Mesodermal cell (in vitro differentiated cells): ENCODE data around the gene RNF20.

ENCODE experiments used
- H3K27ac ChIP-seq: 2 replicates; pipeline ENCODE4 v1.7.0; 2013; ENCODE audit warnings: mild to moderate bottlenecking, low read depth, low read length, moderate library complexity; ENCODE audit not compliant: severe bottlenecking
- H3K36me3 ChIP-seq: 2 replicates; pipeline ENCODE4 v1.7.1; 2013; ENCODE audit warnings: mild to moderate bottlenecking, low read length, moderate library complexity; ENCODE audit not compliant: control insufficient read depth, insufficient read depth
- H3K4me1 ChIP-seq: one replicate; pipeline ENCODE4 v1.7.1; 2013; ENCODE audit warnings: mild to moderate bottlenecking, low read length; ENCODE audit not compliant: insufficient read depth, control insufficient read depth, poor library complexity, severe bottlenecking
- H3K4me3 ChIP-seq: 2 replicates; pipeline ENCODE4 v1.7.0; 2013; ENCODE audit warnings: low read length, control low read depth, mild to moderate bottlenecking; ENCODE audit not compliant: insufficient read depth, poor library complexity, severe bottlenecking; ENCODE audit errors: extremely low read depth
- H3K9me3 ChIP-seq: 2 replicates; pipeline ENCODE4 v1.7.1; 2013; ENCODE audit warnings: mild to moderate bottlenecking, low read length, moderate library complexity; ENCODE audit not compliant: control insufficient read depth
- WGBS, 2 experiments: methylation state at CpG; one replicate each; pipeline ENCODE4 v1.1.5; 2013; ENCODE audit warnings: missing lambda C conversion rate in 2 of 2; ENCODE audit not compliant: insufficient coverage in 2 of 2; 5-methylcytosine and 5-hydroxymethylcytosine counted together

The RNF20 gene

DNA sequence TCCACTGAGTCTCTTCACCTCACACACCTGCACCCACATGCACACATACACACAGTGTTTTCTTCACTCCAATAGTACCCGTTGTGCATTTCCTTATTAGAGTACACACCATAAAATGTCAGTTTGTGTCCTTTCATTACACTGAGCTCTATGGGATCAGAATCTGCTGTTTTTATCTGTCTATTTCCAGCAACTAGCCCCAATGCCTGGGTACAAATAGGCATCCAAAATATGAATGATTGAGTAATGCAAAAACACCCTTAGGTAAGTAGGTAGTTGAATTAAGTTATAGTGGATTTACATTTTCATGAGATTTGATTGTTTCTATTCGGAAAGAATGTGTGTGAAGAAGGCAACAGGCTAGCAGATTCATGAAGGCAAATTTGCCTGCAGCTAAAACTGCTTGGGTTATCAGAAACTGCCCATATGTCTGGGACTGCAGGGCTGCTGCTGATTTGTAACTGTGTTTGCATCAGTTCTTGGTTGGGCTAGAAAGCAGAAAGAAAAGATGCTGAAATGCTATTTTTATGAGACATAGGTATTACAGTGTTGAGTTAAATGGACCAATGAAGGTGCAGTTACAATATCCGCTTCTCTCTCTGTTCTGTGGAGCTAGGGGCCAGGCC is 34.2 kb downstream of the RNF20 start:
- Histone ChIP-seq H3K4me1 (no peaks in the 10 kb centered on the region), H3K4me3 (no peak overlapping the region), H3K27ac (no peak overlapping the region), H3K36me3 (peaks cover 23% of the 10 kb centered on the region), H3K9me3 (no peaks in the 10 kb centered on the region)
- 72 to 100% methylated on average over 2 to 3 of the region's 3 CpGs for WGBS, 2 experiments

DNA sequence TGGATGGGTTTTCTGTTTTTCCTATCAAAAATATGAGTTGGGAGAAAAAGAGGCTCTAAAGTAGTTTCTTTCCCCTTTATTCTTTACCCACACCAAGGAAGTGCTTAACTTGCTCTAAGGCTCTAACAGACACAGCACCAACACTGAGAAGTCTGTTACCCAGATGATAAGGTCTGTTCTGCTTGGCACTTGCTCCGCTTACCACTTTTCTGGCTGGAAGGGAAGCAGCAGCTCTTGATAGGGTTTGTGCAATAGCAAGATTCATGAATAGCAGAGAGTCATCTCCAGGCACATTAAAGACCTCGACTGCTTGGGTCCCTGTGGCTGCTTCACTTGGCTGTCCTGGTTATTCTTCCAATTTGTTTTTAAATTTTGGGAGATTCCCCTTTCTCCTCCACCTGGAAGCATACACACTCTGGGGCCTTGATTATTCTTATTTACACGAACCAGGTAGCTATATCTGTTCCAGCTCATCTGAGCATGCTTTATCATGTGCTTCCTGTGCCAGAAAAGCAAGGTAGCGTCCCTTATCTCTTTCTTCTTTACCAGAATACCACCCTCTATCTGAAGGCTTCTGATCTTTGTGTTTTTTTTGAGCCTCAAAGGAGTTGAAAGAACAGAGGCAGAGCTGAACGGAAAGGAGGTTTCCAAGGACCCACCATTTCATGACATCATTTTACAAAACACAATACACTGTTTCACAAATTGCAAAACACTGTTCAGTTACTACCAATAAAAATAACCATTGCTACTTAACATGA is 36.3 kb downstream of the RNF20 start:
- no peak overlapping the region for H3K27ac ChIP-seq
- no peak overlapping the region for H3K4me3 ChIP-seq
- 93 to 97% methylated on average over 3 of the region's 5 CpGs for WGBS, 2 experiments
- H3K4me1 ChIP-seq = no peaks in the 10 kb centered on the region
- H3K9me3 ChIP-seq = no peaks in the 10 kb centered on the region
- peaks cover 17% of the 10 kb centered on the region for H3K36me3 ChIP-seq

DNA sequence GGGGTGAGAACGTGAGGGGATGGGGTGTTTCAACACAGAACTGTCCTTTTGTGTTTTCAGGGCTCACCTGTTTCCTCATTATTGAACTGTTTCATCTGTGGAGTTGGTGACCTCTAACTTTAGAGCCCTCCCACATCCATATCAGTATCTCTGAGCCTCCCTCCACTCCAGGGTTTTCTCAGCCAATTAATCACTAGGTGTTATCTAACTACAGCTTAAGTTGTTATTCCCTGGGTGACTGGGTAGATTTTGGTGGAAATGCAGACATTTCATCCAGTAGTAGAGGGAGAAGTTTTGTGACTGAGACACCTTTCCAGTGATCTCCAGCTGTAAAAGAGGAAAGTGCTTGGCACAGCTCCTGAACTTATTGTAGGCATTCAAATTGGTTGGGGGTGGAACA is 37.5 kb downstream of the RNF20 start:
- Histone ChIP-seq H3K4me3 (no peak overlapping the region), H3K9me3 (no peaks in the 10 kb centered on the region), H3K4me1 (no peaks in the 10 kb centered on the region), H3K27ac (no peak overlapping the region), H3K36me3 (peaks cover 5% of the 10 kb centered on the region)
- 100% methylated on average over 1 of the region's 1 CpG for WGBS, 2 experiments

DNA sequence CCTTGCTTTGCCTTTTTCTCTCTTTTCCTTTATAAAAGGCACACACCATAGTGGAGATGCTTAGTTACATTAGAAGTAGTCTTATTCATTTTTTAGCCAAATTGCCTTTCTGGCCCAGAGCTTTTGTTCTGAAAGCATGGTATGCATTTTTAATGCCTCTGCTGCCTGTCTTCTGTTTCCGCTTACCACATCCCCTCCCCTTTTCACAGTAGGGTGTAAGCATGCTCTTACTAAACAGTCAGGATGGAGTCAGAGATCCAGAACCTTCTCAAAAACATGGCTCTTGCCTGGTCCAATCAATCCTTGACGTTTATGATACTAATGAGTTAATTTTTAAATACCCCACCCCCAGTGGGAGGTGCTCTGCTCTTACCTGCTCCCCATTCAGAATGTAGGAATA is 38.7 kb downstream of the RNF20 start:
- 43% methylated on average over 1 of the region's 2 CpGs; no CpG with 5 or more reads in 1 of the 2 experiments for WGBS, 2 experiments
- Histone ChIP-seq H3K9me3 (no peaks in the 10 kb centered on the region), H3K27ac (no peak overlapping the region), H3K4me3 (no peak overlapping the region), H3K4me1 (no peaks in the 10 kb centered on the region), H3K36me3 (peaks cover 4% of the 10 kb centered on the region)

DNA sequence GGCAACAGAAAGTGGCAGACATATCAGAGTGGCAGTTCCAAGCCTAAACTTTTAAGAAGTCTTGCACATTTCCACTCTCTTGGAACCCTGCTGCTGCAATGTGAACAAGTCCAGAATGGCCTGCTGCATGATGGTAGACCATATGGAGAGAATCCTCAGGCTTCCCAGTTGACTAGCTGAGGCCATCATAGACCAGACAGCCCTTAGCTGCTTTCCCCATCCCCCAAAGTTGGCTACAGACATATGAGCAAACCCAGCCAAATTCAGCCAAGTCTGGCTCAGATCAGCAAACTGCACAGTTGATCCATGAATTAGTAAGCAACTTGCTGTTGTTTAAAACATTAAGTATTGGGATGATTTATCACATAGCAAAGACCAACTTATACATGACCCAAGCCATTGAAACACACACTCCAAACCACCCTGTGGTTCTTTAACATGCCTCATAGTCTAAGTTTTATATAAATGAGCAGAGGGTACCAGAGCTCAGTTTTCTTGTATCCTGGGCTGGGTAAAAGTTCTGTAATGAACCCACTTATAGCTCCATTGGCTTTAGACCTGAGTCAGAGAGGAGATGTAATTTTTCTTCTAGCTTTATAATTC is 41.2 kb downstream of the RNF20 start:
- Histone ChIP-seq H3K27ac (no peak overlapping the region), H3K4me1 (no peaks in the 10 kb centered on the region), H3K4me3 (no peak overlapping the region), H3K9me3 (no peaks in the 10 kb centered on the region), H3K36me3 (no peaks in the 10 kb centered on the region)

DNA sequence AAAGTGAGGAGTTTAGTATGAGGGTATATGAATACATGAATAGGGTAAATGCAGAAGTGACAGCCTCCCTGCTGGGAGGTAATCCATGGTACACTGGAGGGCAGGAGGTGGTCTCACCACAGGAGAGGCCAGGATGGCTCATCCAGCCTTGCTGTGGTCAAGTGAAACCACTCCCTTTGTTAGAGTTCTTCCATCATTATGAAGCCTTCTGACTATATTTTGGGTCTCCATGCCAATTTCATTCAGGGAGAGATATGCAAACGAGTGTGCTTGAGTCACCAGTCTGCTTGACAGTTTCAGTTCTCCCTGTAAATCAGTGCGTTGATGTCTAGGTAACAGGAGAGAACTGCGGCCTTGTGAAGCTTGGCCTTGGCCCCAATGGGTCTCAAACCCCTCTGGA is 44.7 kb downstream of the RNF20 start:
- 69 to 80% methylated on average over 3 of the region's 3 CpGs for WGBS, 2 experiments
- no peak overlapping the region for H3K27ac ChIP-seq
- H3K4me3 ChIP-seq = no peak overlapping the region
- H3K9me3 ChIP-seq = no peaks in the 10 kb centered on the region
- no peaks in the 10 kb centered on the region for H3K4me1 ChIP-seq
- no peaks in the 10 kb centered on the region for H3K36me3 ChIP-seq

DNA sequence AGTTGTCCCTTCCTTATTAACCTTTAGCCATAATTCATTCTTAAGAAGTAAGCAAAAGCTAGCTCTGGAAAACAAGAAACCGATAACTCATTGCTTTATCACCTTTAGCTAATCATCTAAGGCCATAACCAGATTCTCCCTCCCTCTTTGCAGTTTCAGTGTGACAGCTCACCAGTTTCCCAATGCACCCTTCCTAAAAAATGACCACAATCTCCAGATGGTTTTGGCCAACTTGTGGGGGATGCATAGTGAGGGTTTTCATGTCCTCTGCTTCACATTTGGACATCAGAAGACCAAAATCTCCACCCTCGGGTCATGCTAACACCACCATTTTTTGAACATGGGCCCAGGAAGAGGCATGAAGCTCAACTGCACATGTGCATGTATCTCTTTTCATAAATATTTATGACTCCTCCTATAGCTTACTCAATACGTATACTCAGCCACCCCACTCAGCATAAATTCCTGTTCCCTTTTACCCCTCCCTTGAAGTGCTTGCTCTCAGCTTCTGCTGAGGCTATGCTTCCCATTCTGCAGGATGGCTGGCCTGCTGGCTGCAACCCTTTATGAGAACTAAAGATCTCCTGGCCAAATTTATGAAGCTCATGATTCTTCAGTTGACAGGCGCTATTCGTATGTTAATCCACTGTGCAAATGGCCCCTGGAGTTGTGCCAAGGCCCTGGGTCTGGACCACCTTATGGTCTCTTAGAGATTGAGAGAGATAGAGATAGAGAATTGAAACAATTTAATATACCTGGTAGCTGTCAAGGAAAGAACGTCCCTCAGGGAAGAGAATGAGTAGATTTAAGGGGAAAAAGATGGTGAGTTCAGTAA is 46.3 kb downstream of the RNF20 start:
- Histone ChIP-seq H3K4me1 (no peaks in the 10 kb centered on the region), H3K36me3 (no peaks in the 10 kb centered on the region), H3K27ac (no peak overlapping the region), H3K4me3 (no peak overlapping the region), H3K9me3 (no peaks in the 10 kb centered on the region)
- WGBS, 2 experiments = 90 to 93% methylated on average over 6 of the region's 6 CpGs

DNA sequence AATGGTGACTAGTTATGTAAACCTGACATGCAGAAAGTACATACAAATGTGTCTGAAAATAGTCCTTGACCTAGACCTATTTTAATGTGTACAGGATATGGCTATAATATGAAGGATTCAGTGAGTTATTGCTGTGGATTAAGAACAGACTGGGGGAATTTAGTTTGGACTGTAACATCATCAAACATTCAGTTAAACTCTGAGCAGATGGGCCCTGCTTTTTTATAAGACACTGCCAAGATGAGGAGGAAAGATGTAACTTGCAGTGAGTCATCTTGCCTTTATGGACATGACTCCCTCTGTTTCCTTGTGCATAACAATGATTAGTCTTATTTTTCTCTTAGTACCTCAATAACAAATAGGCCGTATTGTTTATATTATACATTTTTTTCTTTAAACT is 48.9 kb downstream of the RNF20 start:
- no CpG with 5 or more reads among the region's 1 CpG for whole genome bisulfite sequencing, 2 experiments
- no peak overlapping the region for H3K27ac ChIP-seq
- no peaks in the 10 kb centered on the region for H3K9me3 ChIP-seq
- no peaks in the 10 kb centered on the region for H3K36me3 ChIP-seq
- no peak overlapping the region for H3K4me3 ChIP-seq
- H3K4me1 ChIP-seq = no peaks in the 10 kb centered on the region

DNA sequence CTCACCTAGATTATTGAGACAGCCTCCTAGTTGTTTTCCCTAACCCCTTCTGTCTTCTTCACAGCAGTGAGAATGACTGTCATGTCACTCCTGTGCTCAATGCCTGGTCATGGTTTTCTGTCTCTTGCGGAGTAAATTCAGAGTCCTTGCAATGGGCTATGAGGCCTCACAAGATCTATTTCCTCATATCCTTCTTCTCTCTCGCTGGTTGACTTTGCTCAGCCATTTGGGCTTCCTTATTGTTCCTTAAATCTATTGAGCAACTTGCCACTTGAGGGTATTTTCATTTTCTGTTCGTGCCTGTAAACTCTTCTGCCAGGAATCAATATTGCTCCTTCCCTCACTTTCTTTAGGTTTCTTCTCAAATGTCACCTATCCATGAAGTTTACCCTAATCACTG is 52.1 kb downstream of the RNF20 start:
- WGBS, 2 experiments = 71 to 82% methylated on average over 3 of the region's 3 CpGs
- Histone ChIP-seq H3K36me3 (no peaks in the 10 kb centered on the region), H3K4me3 (no peak overlapping the region), H3K27ac (no peak overlapping the region), H3K4me1 (no peaks in the 10 kb centered on the region), H3K9me3 (no peaks in the 10 kb centered on the region)

DNA sequence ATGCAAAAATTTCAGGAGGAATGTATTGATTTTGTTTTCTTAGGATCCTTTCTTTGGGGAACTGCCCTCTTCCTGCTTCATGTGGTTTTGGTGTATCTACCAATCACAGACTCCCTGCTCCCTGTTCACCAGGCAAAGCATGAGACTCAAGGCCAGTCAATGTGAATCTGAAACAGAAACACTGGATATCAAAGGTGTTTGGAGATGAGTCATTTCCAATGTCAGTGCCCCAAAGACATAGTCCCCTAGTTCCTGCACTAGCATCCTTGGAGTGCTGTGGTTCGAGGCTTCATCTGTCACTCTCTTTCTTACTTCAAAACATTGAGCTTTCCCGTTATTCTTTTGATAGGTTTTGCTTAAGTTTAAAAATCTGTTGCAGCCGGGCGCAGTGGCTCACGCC is 53.0 kb downstream of the RNF20 start:
- WGBS, 2 experiments = 82 to 100% methylated on average over 4 to 5 of the region's 5 CpGs
- Histone ChIP-seq H3K4me3 (no peak overlapping the region), H3K4me1 (no peaks in the 10 kb centered on the region), H3K9me3 (no peaks in the 10 kb centered on the region), H3K36me3 (no peaks in the 10 kb centered on the region), H3K27ac (no peak overlapping the region)
